NOMO-1 (cell line): Measurements from ENCODE around the gene ZNF554.
A peak's percentile ranks its signal among the peaks of the same experiment; 100 is the strongest.
"Not testable (repeated sequence)": the region's sequence is repeated elsewhere in the genome, so short reads cannot be mapped to it uniquely, and the experiment has no call there.

Experiments used
- DNase-seq, 2 experiments: peaks; one replicate each; lab custom pipeline; 2025; ENCODE audit not compliant: unreplicated experiment in 2 of 2; lab: John Stamatoyannopoulos, UW

The ZNF554 gene

DNA sequence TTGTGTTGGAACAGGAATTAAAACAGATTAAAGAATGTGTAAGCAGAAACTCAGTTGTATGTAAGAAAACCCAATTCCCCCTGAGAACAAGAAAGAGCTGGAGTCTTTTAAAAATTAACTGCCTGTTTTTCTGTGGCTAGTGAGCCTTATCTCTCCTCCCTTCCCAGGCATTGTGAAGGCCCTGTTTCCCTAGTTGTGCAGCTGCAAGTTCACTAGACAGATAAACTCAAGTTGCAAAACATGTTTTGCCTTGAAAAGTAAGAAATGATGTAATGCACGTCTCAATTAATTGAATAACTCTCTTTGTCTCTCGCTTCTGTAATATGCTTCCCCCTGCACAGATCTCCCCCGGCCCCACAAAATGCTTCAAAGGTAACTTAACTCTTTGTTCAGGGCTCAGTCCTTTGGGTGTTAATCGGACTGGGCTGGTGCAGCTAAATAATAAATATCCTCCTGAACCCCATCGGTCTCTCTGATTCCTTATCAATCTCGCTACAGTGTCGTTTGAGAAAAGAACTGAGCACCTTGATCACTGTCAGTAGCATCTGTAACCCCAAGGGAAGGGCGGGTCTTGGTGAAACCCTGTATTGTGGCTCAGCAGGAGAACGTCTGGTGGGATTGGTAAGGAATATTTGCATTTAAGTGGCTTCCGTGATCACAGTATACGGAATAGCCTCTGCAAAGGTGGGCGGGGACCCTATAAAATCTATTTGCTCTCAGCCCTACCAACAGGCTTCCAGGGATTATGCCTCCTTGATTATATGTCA lies 45.8 kb downstream of the ZNF554 start:
- no peak for DNase-seq

GRCh38 chr19:2866495-2867024 lies 46.9 kb downstream of the ZNF554 start:
- DNase-seq = no peak

DNA sequence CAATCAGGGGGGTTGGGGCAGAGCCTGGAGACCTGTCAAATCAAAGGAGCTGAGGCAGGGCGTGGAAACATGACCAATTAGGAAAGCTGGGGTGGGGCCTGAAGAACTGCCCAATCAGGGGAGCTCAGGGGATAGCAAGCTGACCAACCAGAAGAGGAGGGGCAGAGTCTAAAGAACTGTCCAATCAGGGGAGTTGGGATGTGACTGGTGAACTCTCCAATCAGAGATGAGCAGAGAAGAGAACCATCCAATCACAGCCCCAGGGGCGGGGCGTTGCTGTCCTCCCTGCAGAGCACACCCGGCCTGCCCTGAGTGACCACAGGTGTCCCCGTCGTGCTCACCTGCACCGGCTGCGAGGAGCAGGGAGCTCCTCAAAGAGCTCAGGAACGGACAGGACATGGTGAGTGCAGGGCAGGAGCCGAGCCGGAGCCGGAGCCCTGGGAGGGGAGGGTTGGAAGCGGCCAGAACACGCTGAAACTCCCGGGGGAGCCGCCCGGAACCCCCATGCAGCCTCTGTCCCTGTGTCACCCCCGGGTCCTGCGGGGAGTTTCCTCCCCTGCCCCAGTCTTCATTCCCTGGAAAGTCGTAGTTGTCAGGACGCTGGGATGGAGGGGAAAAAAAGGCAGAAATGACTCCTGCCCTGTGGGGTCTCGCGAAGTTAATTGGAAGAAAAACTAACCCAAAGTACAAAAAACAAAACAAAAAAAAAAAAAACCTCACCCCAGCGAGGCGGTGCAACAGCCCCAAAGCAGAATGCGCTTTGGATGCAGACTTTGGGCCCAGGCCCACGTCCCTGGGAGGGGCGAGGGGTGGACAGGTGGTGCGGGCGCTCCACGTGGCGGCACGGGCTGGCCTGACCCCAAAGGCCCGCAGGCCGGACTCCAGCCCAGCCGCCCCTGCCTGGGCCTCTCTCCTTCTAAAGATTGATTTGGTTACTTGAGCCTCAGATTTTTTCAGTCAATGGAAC lies 47.6 kb downstream of the ZNF554 start, which contains the start of gene ZNF556:
Gene ZNF556 (plus strand): TSS at position 311 of the 967 bp plus-strand sequence. CDS start 87 bp downstream, at position 398.
- DNase-seq = peak in 1 of 2 experiments; percentile 28

DNA sequence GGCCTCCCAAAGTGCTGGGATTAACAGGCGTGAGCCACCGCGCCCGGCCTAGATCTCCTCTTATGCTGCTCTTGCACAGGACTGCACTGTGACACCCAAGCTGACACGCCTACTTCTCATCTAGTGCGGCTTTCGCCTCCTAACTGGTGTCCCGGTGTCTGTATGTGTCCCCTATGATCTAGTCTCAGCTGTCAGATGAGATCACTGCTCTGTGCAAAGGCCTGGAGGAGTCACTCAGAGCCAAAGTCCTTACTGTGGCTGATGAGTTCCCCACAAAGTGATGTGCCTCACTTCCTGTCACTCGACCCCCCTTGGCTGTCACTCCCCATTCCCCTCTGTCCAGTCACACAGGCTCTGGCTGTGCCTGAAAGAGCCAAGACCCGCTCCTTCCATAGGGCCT lies 50.0 kb downstream of the ZNF554 start:
- no peak for DNase-seq

DNA sequence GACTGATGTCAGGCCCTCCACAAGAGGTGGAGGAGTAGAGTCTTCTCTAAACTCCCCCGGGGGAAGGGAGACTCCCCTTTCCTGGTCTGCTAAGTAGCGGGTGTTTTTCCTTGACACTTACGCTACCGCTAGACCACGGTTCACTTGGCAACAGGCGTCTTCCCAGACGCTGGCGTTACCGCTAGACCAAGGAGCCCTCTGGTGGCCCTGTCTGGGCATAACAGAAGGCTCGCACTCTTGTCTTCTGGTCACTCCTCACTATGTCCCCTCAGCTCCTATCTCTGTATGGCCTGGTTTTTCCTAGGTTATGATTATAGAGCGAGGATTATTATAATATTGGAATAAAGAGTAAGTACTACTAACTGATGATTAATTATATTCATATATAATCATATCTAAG lies 52.5 kb downstream of the ZNF554 start:
- DNase-seq = not testable (repeated sequence)

GRCh38 chr19:2877398-2878331 lies 58.0 kb downstream of the ZNF554 start:
- no peak for DNase-seq

DNA sequence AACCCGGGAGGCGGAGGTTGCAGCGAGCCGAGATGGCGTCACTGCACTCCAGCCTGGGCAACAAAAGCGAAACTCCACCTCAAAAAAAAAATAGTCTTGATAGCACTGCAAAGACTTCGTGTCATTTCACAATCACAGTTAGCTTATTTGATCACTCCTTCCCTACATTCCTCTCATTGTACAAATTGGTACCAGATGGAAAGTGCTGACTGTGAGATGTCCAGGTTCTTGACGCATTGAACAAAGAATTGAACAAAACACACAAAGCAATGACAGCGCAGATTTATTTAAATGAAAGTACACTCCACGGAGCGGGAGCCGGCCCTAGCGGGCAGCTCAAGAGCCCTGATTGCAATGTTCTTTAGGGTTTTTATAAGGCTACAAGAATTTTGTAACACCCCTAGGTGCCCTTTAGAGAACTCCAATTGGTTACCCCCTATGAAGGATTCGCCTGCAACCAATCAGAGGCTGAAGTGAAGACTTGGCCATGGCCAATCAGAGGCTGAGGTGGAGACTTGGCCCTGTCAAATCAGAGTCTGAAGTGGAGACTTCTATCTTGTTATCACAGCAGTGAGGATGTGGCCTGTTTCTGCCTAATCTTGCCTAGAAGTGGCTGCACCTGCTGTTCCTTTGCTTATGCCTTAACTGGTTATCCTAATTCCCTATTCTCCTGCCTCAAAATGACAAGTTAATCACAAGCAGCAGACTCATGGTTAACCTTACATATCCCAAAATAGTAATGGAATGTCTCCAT lies 64.2 kb downstream of the ZNF554 start:
- no peak for DNase-seq

GRCh38 chr19:2885736-2886135 lies 66.1 kb downstream of the ZNF554 start:
- no peak for DNase-seq
